ENCODE results near the gene KIZ.

Gene KIZ, protein sequence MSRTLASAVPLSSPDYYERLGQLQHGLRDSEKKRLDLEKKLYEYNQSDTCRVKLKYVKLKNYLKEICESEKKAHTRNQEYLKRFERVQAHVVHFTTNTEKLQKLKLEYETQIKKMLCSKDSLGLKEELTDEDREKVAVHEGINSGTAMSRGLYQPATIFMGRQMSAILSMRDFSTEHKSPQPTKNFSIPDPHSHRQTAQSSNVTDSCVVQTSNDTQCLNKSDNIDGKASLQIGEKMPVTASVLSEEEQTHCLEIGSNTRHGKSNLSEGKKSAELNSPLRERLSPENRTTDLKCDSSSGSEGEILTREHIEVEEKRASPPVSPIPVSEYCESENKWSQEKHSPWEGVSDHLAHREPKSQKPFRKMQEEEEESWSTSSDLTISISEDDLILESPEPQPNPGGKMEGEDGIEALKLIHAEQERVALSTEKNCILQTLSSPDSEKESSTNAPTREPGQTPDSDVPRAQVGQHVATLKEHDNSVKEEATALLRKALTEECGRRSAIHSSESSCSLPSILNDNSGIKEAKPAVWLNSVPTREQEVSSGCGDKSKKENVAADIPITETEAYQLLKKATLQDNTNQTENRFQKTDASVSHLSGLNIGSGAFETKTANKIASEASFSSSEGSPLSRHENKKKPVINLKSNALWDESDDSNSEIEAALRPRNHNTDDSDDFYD

DNA sequence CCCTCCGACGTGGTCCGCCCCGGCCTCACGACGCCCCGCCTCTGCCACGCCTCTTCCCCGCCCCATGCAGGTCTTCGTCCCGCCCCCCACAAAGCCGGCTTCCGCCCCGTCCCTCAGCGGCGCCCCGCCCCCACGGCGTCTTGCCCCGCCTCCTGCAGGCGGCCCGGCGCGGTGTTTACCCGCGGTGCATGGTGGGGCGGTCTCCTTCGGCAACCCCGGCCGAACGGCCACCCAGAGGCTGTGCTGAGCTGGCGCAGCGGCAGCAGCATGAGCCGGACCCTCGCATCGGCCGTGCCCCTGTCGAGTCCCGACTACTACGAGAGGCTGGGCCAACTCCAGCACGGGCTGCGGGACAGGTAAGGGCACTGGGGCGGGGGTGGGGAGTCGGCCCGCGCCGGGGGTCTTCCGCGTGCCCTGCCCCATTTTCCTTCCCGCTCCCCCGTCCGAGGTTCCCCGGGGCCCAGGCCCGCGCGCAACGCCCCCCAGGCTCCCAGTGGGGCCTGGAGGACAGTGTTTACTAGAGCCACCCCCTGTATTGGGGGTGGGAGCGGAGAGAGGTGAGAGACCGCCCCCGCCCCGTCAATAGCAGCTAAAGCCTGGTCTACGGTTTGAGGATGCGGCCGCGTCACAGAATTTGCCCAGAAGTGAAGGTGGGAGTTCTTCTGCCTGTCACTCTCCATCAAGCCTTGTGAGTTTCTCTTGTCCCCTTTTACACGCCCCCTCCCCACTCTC, at the start of gene KIZ:
KIZ (plus strand) TSS at position 234 of the 732 bp plus-strand sequence; CDS start at position 268, 34 bp downstream.
- DNase-seq (ENCODE audit: low spot score): peak; percentile 98

- no peak for DNase-seq (ENCODE audit: low spot score)
These were observed 48.0 kb upstream of the KIZ start for GRCh38 chr20:21077809-21078345.

- DNase-seq (ENCODE audit: low spot score): no peak
These were observed 43.3 kb upstream of the KIZ start for GRCh38 chr20:21082584-21082983.

DNA sequence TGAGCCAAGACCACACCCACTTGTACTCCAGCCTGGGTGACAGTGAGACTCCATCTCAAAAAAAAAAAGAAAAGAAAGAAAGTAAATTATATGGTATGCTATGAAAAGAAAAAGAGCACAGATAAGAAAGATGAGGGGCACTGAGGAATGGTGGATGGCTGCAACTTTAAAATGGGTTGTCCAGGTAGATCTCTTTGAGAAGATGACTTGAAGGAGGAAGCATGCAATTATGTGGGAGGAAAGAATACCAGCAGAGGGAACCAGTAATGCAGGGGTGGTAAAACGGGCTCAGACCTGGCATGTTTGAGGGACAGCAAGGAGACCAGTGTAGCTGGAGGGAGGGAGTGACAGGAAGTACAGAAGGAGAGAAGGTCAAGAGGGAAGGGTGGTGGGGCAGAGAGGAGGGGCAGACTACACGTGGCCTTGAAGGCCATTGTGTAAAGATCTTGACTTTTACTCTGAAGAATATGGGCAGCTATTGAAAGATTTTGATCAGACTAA, 42.0 kb upstream of the KIZ start:
- no peak for DNase-seq (ENCODE audit: low spot score)

- no peak for DNase-seq (ENCODE audit: low spot score)
These were observed 37.9 kb upstream of the KIZ start for GRCh38 chr20:21087862-21088540.

- no peak for DNase-seq (ENCODE audit: low spot score)
These were observed 36.5 kb upstream of the KIZ start for GRCh38 chr20:21089391-21089790.

- no peak for DNase-seq (ENCODE audit: low spot score)
These were observed 35.7 kb upstream of the KIZ start for GRCh38 chr20:21090111-21090618.

DNA sequence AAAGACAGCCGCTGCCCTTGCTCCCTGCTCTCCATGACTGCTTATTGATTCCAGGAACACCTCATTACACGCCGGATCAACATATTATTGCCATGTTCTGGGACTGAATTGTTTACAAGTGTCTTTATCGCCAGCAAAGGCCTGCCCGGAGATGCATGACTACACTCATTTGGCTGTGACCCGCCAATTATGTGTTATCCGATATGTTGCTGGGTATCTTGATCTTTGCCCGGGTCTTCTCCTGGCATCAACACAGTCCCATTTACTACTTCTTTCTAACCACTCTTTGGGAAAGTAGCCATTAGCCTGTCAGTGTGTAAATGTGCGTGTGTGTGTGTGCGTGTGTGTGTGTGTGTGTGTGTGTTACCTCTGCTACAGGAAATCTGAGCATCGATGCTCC, 35.2 kb upstream of the KIZ start:
- DNase-seq (ENCODE audit: low spot score): no peak

- no peak for DNase-seq (ENCODE audit: low spot score)
These were observed 33.1 kb upstream of the KIZ start for GRCh38 chr20:21092806-21093205.

GRCh38 chr20:21096321-21097043, 29.4 kb upstream of the KIZ start:
- peak; percentile 64 for DNase-seq (ENCODE audit: low spot score)

DNA sequence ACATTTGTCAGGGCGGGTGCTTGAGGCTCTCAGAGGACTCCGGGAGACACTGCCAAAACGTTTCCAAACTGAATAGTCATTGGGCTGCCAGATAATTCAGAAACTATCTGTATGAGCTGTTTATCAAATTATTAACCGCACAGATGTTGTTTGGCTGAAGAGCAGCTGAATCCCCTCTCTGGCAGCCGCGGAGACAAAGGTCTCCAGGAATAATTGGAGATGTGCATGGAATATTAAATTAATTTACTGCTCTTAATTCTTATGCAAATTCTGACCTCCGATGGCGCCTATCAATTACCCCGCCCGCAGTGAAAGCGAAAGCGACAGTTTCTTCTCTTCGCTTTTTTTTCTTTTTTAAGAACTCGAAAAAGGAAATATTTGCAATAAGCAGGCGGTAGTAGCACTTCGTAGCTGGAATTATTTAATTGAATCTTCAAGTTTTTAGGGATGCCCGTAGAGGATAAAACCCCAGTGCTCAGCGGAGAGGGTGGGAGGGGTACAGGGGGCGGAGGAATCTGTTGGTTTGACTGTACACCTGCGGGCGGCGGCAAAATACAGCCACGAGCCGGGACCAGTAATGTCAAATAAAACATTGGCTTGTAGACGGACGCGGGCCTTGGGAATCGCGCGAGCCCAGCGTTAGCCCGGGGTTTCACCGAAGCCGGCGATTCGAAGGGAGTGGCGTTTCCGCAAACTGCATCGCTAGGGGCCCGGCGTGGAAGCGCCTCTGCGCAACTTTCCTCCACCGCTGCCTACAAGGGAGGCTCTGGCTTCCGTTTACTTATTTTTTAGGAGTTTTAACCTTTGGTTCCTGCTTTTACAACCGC, 25.9 kb upstream of the KIZ start:
- peak; percentile 8 for DNase-seq (ENCODE audit: low spot score)

- no peak for DNase-seq (ENCODE audit: low spot score)
These were observed 25.1 kb upstream of the KIZ start for GRCh38 chr20:21100578-21101452.

DNA sequence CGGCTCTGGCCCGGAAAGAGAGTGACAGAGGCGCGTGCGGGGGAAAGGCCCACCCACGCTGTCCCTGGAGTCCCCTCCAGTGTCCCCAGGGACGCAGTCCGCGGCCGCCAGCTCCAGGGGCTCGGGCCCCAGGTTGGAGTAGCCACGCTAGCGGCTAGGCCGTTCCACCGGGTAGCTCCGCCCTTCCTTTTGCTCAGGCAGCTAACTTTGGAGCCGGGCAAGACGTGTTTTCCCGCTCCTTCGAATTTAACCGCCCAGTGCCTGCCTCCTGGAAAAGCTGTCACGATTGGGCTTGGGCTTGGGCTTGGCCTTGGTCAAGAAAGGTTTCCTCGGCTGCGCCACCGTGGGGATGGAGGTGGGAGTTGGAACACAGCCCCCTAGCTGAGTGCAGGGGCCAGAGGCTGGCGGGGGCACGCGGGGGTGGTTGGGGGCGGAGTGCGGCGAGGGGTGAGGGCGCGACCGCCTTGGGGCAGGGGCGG, 24.4 kb upstream of the KIZ start:
- DNase-seq (ENCODE audit: low spot score): peak; percentile 11

- DNase-seq (ENCODE audit: low spot score): peak; percentile 26
These were observed 23.8 kb upstream of the KIZ start for GRCh38 chr20:21101932-21102575.

DNA sequence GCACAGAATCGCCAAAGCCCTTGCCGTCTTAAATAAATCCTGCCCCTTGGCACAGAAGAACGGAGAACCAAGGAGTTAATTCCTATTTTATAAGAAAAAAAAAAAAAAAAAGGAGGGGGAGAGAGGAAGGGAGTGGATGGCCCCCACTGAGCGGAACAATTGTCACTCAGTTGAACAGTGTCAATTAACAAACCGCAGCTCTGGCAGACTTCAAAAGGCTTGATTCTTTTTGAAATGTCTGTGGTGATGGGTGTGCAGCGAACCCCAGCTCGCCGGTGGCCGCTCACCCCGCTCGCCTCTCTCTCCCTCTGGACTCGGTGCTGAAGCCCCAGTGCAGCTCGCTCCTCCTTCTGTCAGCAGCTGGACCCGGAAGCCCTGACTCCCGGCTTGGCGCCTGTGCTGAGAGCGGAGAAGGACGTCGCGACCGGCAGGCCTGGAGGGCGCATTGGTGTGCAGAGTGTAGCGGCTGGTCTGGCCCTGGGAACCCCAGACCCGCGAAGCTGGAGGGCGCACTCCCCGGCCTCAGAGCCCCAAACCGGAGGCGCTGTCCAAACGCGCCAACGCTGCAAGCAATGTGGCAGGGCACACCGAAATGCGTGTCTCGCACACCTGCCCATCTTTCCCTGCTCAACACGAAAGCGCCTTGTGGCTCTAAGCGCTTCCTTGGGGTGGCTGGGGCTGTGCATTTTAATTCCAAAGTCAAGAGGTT, 23.1 kb upstream of the KIZ start:
- DNase-seq (ENCODE audit: low spot score): peak; percentile 45

GRCh38 chr20:21103582-21104465, 22.1 kb upstream of the KIZ start:
- peak; percentile 12 for DNase-seq (ENCODE audit: low spot score)

DNA sequence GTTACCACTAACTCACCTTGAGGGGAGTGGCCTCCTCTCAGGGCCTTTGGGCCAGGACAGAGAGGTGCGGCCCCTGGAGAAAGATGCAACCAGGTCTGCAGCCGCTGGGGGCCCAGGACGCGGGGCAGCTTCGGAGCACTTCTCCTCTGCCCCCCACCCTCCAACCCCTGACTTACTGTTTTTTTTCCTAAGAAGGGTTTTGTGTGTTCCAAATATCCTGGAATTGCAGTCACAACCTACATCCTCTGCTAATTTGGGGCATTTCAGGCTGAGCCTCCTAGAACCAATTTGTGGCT, 21.5 kb upstream of the KIZ start:
- no peak for DNase-seq (ENCODE audit: low spot score)

All from AG08396 (cell line).